ENCODE measurements around the gene UBE2O.

Gene UBE2O

DNA sequence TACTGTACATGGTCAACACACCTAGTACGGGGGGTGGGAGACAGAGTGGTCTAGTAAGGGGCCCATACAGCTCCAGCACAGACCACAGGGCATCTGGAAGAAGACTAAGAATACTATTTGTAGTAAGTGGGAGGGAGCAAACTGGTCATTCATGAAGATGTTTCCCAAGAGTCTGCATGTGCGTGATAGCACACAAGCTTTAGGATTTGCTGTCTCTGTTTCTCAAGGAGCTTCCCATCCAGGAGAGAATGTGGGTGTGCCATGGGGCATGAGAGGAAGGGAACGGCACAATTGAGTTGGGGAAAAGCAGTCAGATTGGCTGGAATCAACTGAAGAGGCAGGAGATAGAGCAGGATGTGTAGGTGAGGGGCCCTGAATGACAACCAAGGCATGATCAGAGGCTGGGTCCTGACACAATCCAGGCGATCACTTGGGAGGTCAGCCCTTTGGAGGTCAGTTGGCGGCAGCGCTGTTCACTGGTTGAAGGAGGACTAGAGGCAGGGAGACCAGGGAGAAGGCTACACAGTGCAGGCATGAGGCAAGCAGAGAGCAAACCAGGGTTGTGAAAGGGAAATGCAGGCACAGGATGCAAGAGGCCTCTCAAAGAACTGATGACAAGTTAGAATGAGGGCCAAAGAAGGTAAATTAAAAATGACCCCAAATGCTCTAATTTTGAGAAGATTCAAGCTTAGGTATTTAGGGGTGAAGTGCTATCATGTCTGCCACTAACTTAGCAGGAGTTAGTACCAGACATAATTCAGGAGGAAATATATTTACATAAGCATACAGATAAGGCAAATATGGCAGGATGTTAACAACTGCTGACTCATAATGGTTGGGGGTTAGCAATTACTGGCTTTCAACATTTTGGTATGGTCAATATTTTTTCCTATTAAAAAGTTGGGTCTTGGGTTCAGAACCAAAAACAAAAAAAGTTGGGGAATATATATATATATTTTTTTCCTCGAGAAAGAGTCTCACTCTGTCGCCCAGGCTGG lies 10.3 kb downstream of the UBE2O start:
- Histone ChIP-seq H3K9ac (ENCODE audit: low read depth, low read length) (no peak overlapping the region), H3K4me3 (ENCODE audit: low read length) (no peak overlapping the region), H3K4me2 (ENCODE audit: low read length) (peak overlapping the region; percentile 20), H3K4me1 (ENCODE audit: control insufficient read depth, insufficient read depth, low read length) (peaks cover 50% of the 10 kb centered on the region), H3K36me3 (ENCODE audit: insufficient read depth, low read length) (no peaks in the 10 kb centered on the region), H3K9me3 (replicated peaks; ENCODE audit: low read length) (no peaks in the 10 kb centered on the region), H3K27me3 (ENCODE audit: control insufficient read depth, insufficient read depth, low read length) (no peaks in the 10 kb centered on the region)

DNA sequence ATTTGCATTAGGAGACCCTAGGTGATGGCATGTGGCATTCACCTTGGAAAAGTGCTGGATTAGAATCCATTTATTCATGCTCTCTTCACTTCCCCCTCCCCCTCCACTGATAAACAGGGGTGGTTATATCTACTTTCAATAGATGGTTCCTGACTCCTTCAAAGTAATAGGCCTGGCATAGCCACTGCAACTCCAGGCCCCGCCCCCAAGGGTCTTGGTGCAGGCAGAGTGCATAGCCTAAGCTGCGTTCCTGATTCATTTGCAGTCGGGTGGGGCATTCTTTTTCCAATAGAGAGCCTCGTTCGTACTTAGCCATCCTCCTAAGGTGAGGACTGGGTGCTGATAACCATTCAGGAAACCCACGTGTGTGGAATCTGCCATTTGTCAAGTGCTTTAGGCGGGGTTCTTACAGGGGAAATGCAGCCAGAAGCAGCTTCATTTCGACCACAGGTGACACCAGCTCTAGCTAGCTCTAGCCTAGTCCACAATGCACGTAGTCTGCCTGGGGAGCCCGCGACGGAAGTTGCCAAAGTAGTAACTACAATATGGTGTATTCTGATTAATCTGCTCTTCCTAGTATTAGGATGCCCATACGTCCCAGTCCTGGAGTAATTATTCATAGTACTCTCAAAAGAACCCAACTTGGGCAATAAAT lies 11.1 kb downstream of the UBE2O start:
- Histone ChIP-seq H3K4me1 (ENCODE audit: control insufficient read depth, insufficient read depth, low read length) (peaks cover 43% of the 10 kb centered on the region), H3K4me2 (ENCODE audit: low read length) (no peak overlapping the region), H3K9me3 (replicated peaks; ENCODE audit: low read length) (no peaks in the 10 kb centered on the region), H3K9ac (ENCODE audit: low read depth, low read length) (no peak overlapping the region), H3K36me3 (ENCODE audit: insufficient read depth, low read length) (no peaks in the 10 kb centered on the region), H3K27me3 (ENCODE audit: control insufficient read depth, insufficient read depth, low read length) (no peaks in the 10 kb centered on the region), H3K4me3 (ENCODE audit: low read length) (no peak overlapping the region)

DNA sequence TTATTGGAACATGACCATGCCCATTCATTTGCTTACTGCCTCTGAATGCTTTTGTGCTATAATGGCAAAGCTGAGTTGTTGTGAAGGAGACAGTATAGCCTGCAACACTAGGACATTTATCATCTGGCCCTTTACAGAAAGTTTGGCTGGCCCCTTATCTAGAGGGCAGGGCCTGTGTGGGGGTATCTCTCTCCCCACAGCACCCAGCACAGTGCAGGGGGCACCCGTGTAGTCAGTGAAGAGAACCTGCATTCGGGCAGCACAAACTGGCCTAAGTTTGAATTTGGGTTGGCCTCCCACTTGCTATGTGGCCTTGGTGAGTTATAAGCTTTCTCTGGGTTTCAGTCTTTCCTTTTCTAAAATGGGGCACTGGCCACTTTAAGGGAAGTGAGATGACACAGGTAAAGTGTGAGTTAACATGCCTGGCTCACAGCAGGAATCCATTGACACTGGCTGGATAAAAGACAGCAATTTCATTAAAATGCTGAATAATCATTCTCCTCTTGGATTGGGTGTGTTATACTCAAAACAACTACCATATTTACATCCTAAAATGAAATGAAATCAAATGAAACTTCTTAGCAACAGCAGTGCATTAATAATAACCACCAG lies 12.1 kb downstream of the UBE2O start:
- no peaks in the 10 kb centered on the region for H3K27me3 ChIP-seq (ENCODE audit: control insufficient read depth, insufficient read depth, low read length)

DNA sequence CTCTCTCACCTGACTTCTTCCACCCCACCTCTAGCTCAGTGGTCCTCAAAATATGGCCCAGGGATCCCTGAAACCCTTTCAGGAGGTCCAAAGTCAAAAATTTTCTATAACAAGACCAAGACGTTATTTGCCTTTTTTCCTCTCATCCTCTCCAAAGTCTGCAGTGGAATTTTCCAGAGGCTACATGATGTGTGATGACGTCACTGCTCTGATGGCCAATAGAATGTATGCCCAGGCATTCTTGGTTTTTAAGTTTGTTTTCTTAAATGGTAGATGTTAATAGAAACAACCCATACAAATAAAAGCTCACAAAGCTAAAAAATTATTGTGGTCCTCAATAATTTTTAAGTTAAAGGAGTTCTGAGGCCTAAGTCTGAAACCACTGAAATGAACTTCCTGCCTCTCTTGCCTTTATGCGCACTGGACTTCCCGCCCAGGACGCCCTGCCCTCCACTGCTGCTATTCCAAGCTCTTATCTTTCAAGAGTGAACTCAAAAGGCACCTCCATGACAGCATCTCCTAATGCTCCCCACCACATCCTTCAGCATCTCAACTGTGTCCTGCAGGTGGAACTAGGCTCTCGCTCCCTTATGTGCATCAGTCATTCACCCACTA lies 13.5 kb downstream of the UBE2O start:
- no peak overlapping the region for H3K4me2 ChIP-seq (ENCODE audit: low read length)
- H3K9me3 ChIP-seq (replicated peaks; ENCODE audit: low read length): no peaks in the 10 kb centered on the region
- peaks cover 19% of the 10 kb centered on the region for H3K4me1 ChIP-seq (ENCODE audit: control insufficient read depth, insufficient read depth, low read length)
- peaks cover 1% of the 10 kb centered on the region for H3K36me3 ChIP-seq (ENCODE audit: insufficient read depth, low read length)
- no peak overlapping the region for H3K4me3 ChIP-seq (ENCODE audit: low read length)
- H3K9ac ChIP-seq (ENCODE audit: low read depth, low read length): no peak overlapping the region
- no peaks in the 10 kb centered on the region for H3K27me3 ChIP-seq (ENCODE audit: control insufficient read depth, insufficient read depth, low read length)

More for the DNA sequence above, 12.1 kb downstream of the UBE2O start:
- Histone ChIP-seq H3K4me2 (ENCODE audit: low read length) (no peak overlapping the region), H3K4me3 (ENCODE audit: low read length) (no peak overlapping the region), H3K4me1 (ENCODE audit: control insufficient read depth, insufficient read depth, low read length) (peaks cover 34% of the 10 kb centered on the region), H3K9ac (ENCODE audit: low read depth, low read length) (no peak overlapping the region), H3K36me3 (ENCODE audit: insufficient read depth, low read length) (no peaks in the 10 kb centered on the region), H3K9me3 (replicated peaks; ENCODE audit: low read length) (no peaks in the 10 kb centered on the region)

DNA sequence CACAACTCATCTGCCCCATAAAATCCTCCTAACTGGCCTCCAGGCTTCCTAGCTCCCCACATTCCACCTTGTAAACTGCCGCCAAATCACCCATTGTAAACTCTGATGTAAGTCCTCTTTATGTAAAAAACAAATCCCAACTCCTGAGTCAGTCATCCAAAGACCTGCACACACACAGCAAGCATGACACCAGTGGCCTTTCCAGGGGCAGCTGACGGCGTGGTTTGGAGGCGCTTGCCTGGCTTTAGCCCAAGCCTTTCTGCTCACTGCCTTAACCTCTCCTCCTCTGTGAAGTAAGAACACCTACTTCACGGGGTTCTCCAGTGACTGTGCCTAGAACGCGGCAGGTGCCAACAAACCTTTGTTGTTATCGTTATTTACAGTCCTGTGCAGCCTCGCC lies 14.0 kb downstream of the UBE2O start:
- peaks cover 17% of the 10 kb centered on the region for H3K4me1 ChIP-seq (ENCODE audit: control insufficient read depth, insufficient read depth, low read length)
- no peak overlapping the region for H3K4me3 ChIP-seq (ENCODE audit: low read length)
- H3K36me3 ChIP-seq (ENCODE audit: insufficient read depth, low read length): peaks cover 5% of the 10 kb centered on the region
- no peak overlapping the region for H3K9ac ChIP-seq (ENCODE audit: low read depth, low read length)
- H3K27me3 ChIP-seq (ENCODE audit: control insufficient read depth, insufficient read depth, low read length): no peaks in the 10 kb centered on the region
- no peaks in the 10 kb centered on the region for H3K9me3 ChIP-seq (replicated peaks; ENCODE audit: low read length)
- no peak overlapping the region for H3K4me2 ChIP-seq (ENCODE audit: low read length)

DNA sequence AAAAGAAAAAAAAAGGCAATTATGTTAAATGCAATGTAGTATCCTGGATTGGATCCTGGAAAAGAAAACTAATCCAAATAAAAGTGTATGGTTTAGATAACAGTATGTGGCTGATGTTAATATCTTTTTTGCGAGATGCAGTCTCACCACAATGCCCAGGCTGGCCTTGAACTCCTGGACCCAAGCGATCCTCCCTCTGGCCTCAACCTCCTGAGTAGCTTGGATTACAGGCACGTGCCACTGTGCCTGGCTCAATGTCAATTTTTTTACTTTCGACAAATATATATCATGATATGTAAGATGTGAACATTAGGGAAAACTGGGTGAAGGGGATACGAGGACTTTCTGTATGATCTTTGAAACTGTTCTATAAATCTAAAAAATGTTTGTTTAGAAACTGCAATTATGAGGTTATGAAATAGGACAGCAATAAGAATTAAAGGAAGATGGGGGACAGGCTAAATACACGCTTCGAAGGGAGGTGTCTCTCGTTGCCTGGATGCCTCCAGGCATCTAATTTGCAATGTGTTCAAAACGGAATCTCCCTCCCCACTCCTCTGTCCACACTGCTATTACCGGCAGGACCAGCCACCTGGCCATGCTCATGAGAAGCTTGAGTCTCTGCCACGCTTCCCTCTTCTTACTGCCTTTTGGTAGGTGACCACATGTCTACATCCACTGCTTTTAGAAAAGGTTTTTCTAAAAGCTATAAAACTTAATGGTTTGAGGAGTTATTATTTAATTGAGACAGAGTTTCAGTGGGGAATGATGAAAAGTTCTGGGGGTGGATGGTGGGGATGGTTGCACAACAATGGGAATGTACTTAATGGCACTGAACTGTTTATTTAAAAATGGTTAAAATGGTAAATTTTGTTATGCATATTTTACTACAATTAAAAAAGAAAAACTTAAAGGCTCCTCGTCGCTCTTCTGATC lies 15.2 kb downstream of the UBE2O start:
- H3K36me3 ChIP-seq (ENCODE audit: insufficient read depth, low read length): peaks cover 5% of the 10 kb centered on the region
- peaks cover 12% of the 10 kb centered on the region for H3K4me1 ChIP-seq (ENCODE audit: control insufficient read depth, insufficient read depth, low read length)
- H3K4me3 ChIP-seq (ENCODE audit: low read length): no peak overlapping the region
- H3K27me3 ChIP-seq (ENCODE audit: control insufficient read depth, insufficient read depth, low read length): no peaks in the 10 kb centered on the region
- no peak overlapping the region for H3K4me2 ChIP-seq (ENCODE audit: low read length)
- H3K9ac ChIP-seq (ENCODE audit: low read depth, low read length): no peak overlapping the region
- H3K9me3 ChIP-seq (replicated peaks; ENCODE audit: low read length): no peaks in the 10 kb centered on the region

DNA sequence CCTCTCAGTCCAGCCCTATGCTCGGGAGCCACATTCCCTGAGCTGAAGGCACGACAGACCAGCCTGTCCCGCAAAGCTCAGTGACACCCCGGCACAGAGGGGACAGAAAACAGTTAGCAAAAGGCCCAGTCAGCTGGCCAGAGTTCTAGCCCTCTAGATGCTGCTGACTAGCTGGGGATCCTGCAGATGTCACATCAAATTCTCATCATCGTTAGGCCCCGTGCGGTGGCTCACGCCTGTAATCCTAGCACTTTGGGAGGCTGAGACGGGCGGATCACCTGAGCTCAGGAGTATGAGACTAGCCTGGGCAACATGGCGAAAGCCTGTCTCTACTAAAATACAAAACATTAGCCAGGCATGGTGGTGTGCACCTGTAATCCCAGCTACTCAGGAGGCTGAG lies 17.2 kb downstream of the UBE2O start:
- no peak overlapping the region for H3K4me3 ChIP-seq (ENCODE audit: low read length)
- H3K4me2 ChIP-seq (ENCODE audit: low read length): no peak overlapping the region
- no peak overlapping the region for H3K9ac ChIP-seq (ENCODE audit: low read depth, low read length)
- H3K9me3 ChIP-seq (replicated peaks; ENCODE audit: low read length): no peaks in the 10 kb centered on the region
- peaks cover 6% of the 10 kb centered on the region for H3K4me1 ChIP-seq (ENCODE audit: control insufficient read depth, insufficient read depth, low read length)
- no peaks in the 10 kb centered on the region for H3K27me3 ChIP-seq (ENCODE audit: control insufficient read depth, insufficient read depth, low read length)
- H3K36me3 ChIP-seq (ENCODE audit: insufficient read depth, low read length): peaks cover 5% of the 10 kb centered on the region

DNA sequence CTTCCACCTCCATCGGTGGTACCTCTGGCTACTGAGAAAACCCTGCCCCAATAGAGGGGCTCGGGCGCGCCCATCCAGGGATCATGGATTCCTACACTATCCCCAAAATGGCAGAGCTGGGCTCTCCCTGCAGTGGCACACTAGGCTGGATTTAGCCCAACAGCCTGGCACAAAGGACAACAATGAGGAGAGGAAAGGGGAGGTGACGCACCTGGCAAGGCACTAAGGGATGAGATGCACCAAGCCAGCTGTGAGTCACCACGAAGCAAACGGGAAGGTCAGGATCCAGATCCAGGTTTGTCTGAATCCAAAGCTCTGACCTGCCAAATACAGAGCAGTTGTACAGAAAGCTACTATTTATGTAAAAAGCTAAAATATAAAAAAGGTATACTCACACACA lies 18.1 kb downstream of the UBE2O start:
- peaks cover 5% of the 10 kb centered on the region for H3K36me3 ChIP-seq (ENCODE audit: insufficient read depth, low read length)
- H3K9ac ChIP-seq (ENCODE audit: low read depth, low read length): no peak overlapping the region
- no peak overlapping the region for H3K4me2 ChIP-seq (ENCODE audit: low read length)
- H3K9me3 ChIP-seq (replicated peaks; ENCODE audit: low read length): no peaks in the 10 kb centered on the region
- H3K27me3 ChIP-seq (ENCODE audit: control insufficient read depth, insufficient read depth, low read length): no peaks in the 10 kb centered on the region
- H3K4me1 ChIP-seq (ENCODE audit: control insufficient read depth, insufficient read depth, low read length): peaks cover 6% of the 10 kb centered on the region
- H3K4me3 ChIP-seq (ENCODE audit: low read length): no peak overlapping the region

DNA sequence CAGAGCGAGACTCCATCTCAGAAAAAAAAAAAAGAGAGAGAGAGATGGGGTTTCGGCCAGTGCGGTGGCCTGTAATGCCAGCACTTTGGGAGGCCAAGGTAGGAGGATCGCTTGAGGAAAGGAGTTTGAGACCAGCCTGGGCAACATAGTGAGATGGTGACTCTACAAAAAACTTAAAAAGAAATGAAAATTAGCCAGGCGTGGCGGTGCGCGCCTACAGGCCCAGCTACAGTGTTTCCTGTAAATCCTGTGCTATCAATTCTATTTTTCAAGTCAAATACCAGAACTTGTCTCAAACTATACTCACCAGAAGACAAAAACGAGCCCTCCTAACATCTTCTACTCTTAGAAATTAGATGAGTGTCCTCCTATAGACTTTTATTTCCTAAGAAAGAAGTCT lies 19.3 kb downstream of the UBE2O start:
- peaks cover 5% of the 10 kb centered on the region for H3K36me3 ChIP-seq (ENCODE audit: insufficient read depth, low read length)
- no peak overlapping the region for H3K4me2 ChIP-seq (ENCODE audit: low read length)
- no peak overlapping the region for H3K9ac ChIP-seq (ENCODE audit: low read depth, low read length)
- H3K9me3 ChIP-seq (replicated peaks; ENCODE audit: low read length): no peaks in the 10 kb centered on the region
- H3K27me3 ChIP-seq (ENCODE audit: control insufficient read depth, insufficient read depth, low read length): no peaks in the 10 kb centered on the region
- peaks cover 6% of the 10 kb centered on the region for H3K4me1 ChIP-seq (ENCODE audit: control insufficient read depth, insufficient read depth, low read length)
- H3K4me3 ChIP-seq (ENCODE audit: low read length): no peak overlapping the region

DNA sequence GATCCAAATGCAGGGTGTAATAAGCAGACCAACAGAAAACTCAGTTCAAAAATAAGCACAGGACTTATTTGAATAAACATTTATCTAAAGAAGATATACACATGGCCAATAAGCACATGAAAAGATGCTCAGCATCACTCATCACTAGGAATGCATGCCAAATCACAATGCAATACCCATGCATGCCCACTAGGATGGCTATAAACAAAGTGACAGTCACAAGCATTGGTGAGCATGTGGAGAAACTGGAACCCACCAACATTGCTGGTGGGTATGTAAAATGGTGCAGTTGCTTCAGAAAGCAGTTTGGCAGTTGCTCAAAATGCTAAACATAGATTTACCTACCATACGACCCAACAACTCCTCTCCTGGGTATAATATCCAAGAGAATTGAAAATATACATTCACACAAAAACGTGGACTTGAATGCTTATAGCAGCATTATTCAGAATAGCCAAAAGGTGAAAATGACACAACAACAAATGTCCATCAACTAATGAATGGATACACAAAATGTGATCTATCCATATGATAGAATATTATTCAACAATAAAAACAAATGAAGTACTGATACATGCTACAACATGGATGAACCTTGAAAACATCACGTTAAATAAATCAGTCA lies 20.1 kb downstream of the UBE2O start:
- no peak overlapping the region for H3K4me2 ChIP-seq (ENCODE audit: low read length)
- no peak overlapping the region for H3K4me3 ChIP-seq (ENCODE audit: low read length)
- no peaks in the 10 kb centered on the region for H3K9me3 ChIP-seq (replicated peaks; ENCODE audit: low read length)
- H3K27me3 ChIP-seq (ENCODE audit: control insufficient read depth, insufficient read depth, low read length): no peaks in the 10 kb centered on the region
- H3K36me3 ChIP-seq (ENCODE audit: insufficient read depth, low read length): peaks cover 5% of the 10 kb centered on the region
- no peak overlapping the region for H3K9ac ChIP-seq (ENCODE audit: low read depth, low read length)
- peaks cover 4% of the 10 kb centered on the region for H3K4me1 ChIP-seq (ENCODE audit: control insufficient read depth, insufficient read depth, low read length)
